ENCODE results near the gene GNB4. TPM values are rescaled to one million over a fixed set of nuclear protein-coding genes. Genes with fewer than 3 reads are reported as not detected.

The GNB4 gene
- total RNA-seq, 2 donors from 2014 or later = 3.6 to 8.3 TPM

- DNase-seq (no peak), ATAC-seq (no peak)
- intact Hi-C loops (cut with DNase I, micrococcal nuclease) = no loop called here
Observed at GRCh38 chr3:179376474-179376873, 74.8 kb downstream of the GNB4 start.

DNA sequence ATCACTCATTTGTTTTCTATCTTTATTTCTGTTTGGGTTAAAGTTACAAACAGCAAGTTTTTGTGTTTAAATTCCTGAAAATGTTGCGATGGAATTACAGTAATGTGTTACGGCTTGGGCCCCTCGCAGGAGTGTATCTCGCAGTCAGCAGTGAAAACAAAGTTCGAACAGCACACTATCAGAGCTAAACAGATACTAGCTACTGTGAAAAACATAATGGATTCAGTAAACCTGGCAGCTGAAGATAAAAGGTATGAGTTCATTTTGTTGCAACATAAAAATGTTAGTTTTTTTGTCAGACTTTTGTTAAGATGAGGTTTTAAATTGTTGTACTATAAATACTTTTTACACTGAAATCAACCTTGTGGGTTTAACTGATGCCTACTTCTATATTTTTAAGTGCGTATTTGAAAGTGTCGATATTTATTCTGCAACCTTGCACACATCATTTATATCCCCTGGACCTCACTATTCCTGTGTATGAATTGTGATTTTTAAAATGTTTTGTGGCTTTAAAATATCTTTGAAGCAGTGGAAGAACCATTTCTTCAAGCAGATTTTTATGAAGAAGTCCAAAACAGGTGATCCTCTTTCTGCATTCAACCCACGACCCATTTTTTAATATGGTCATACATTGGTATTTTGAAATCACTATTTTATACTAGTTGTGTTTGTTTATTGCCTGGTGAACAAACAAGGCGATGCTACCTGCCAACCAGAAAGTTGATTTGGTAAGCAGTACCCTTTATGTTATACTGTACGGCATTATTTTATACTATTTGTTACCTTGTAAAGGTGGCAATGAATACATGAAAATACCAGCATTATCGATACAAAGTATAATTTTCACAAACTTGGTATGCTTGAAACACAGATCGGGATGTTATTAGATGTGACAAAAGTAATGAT is 75.9 kb downstream of the GNB4 start:
- no peak for DNase-seq
- intact Hi-C loops (cut with DNase I, micrococcal nuclease) = no loop called here
- ATAC-seq = no peak

DNA sequence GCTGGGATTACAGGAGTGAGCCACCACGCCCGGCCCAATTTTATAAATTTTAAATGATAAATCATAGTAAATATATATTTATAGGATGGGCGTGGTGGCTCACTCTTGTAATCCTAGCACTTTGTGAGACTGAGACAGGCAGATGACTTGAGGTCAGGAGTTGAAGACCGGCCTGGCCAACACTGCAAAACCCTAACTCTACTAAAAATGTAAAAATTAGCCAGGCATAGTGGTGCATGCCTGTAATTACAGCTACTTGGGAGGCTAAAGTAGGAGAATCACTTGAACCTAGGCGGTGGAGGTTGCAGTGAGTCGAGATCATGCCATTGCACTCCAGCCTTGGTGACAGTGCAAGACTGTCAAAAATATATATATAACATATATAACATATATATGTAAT is 77.3 kb downstream of the GNB4 start:
- intact Hi-C loops (cut with DNase I, micrococcal nuclease) = no loop called here
- DNase-seq (no peak), ATAC-seq (no peak)

DNA sequence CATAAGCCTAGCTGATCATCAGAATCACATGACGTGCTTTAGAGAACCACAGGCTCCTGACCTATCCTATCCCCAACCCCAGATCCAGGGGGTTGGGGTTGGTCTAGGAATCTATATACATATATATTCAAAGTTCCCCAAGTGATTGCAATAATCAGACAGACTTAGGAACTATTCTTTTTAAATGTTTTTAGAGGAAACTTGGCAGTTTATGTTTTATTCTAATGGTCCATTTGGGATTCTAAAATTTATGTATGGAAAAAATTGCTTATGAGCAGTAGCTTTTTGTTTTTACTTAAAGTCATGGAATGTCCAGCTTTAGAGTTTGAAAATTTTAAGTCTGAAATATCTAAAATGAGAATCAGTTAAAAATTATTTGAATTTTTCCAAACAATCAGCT is 81.6 kb downstream of the GNB4 start:
- DNase-seq (no peak), ATAC-seq (no peak)
- intact Hi-C loops (cut with DNase I, micrococcal nuclease) = no loop called here

DNA sequence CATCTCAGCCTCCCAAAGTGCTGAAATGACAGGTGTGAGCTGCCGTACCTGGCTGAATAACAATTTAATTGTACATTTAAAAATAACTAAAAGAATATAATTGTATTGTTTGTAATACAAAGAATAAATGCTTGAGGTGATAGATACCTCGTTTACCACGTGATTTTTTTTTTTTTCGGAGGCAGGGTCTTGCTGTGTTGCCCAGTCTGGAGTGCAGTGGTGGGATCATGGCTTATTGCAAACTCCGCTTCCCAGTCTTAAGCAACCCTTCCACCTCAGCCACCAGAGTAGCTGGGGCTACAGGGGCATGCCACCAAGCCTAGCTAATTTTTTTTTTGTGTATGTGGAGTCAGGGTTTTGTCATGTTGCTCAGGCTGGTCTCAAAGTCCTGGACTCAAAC is 87.9 kb downstream of the GNB4 start:
- DNase-seq (no peak), ATAC-seq (no peak)
- intact Hi-C loops (cut with DNase I, micrococcal nuclease) = no loop called here

GRCh38 chr3:179355996-179356395 is 95.3 kb downstream of the GNB4 start:
- no peak for DNase-seq
- intact Hi-C loops (cut with DNase I, micrococcal nuclease) = no loop called here
- no peak for ATAC-seq

- DNase-seq (no peak), ATAC-seq (peak; percentile 70)
- intact Hi-C loops (cut with DNase I, micrococcal nuclease) = no loop called here
Observed at GRCh38 chr3:179348325-179349013, 102.8 kb downstream of the GNB4 start.

GRCh38 chr3:179347345-179348194 is 103.7 kb downstream of the GNB4 start, which contains the start of gene MFN1:
Gene MFN1 (plus strand): TSS chr3:179347709. CDS start chr3:179348852, 1,143 bp downstream.
- peak; percentile 93 to 96 for DNase-seq
- intact Hi-C loops (cut with DNase I, micrococcal nuclease) = no loop called here
- peak; percentile 98 for ATAC-seq

Other genes starting within 250 kb of the GNB4 start
- 1 to 10 TPM; 1.5 to 2.4 TPM for gene KCNMB3, start 200.4 kb downstream of the GNB4 start, total RNA-seq
- gene ZNF639, start 128.4 kb downstream of the GNB4 start, total RNA-seq = 10 to 100 TPM; 22.6 to 25.3 TPM
- 10 to 100 TPM; 54.2 to 54.5 TPM for gene MFN1, start 103.8 kb downstream of the GNB4 start, total RNA-seq
- gene ACTL6A, start 111.5 kb upstream of the GNB4 start, total RNA-seq = 10 to 100 TPM; 31.9 to 33.0 TPM
- 10 to 100 TPM; 29.5 to 37.9 TPM for gene MRPL47, start 153.2 kb upstream of the GNB4 start, total RNA-seq
- 100 to 1,000 TPM; 141 to 143 TPM for gene NDUFB5, start 153.3 kb upstream of the GNB4 start, total RNA-seq
- 1 to 10 TPM; 3.6 to 4.3 TPM for gene USP13, start 201.6 kb upstream of the GNB4 start, total RNA-seq